ENCODE results near the gene HSD11B2.
"Not testable (repeated sequence)": the region's sequence is repeated elsewhere in the genome, so short reads cannot be mapped to it uniquely, and the experiment has no call there.

Gene HSD11B2

GRCh38 chr16:67415421-67415820 lies 15.5 kb upstream of the HSD11B2 start:
- DNase-seq: not testable (repeated sequence)

- DNase-seq: peak in 13 of 14 donors; percentile 27 to 82 (median 58)
These were observed 14.8 kb upstream of the HSD11B2 start, which contains the start of gene ZDHHC1 for GRCh38 chr16:67415872-67416793. Gene ZDHHC1, minus strand, starts transcription at chr16:67416477. Its CDS starts 8,702 bp downstream, at chr16:67407775.

DNA sequence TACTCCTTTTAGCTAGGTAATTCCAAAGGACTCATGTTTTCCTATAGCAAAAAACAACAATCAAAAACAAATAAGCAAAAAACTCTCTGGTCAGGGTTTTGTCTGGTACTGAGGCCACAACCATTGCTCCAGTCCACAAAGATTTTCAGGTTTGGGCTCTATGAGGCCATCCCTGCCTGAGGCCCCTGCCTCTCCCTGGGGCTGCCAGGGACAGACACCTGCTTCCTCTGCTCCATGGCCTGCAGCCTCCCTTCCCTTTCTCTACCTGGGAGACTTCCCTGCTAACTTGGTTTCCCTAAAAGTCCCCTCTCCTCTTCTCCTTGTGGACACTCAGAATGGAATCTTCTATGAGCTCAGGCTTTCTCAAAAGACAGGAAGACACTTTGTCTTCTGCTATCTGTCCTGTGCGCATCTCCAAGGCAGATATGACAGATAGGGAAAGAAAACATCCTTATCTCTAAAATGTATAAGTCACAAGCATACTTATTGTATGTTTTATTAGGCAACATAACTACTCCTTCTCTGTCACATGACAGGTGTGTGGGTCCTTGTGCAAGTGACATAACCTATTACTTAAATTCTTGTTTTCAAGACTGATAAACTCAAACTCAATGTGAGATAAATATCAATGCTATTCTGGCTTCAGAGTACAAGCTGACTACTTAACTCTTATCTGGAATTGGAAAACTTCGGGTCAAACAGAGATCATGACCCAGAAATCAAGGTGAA lies 13.4 kb upstream of the HSD11B2 start:
- DNase-seq: no peak

GRCh38 chr16:67419502-67419901 lies 11.4 kb upstream of the HSD11B2 start:
- DNase-seq: no peak

- DNase-seq: no peak
These were observed 11.0 kb upstream of the HSD11B2 start for GRCh38 chr16:67419931-67420330.

DNA sequence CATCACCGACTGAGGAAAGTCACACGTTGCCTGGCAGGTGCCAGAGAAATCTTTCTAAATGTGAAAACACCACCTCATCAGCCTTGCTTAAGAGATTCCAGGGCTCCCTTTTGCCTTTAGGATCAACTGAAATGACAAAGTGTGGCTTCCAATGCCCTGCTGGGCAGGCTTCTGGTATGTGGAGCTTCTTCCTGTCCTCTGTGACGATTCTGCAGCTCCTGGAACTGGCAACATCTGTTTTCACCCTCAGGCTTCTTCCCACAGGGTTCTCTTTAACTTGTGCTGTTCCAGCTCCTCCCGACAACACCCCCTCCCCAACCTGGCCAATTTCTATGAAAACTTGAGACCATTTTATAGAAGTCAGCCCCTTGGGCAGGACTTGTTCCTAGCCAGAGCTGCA lies 9.9 kb upstream of the HSD11B2 start:
- no peak for DNase-seq

- no peak for DNase-seq
These were observed 7.9 kb upstream of the HSD11B2 start for GRCh38 chr16:67423015-67423414.

DNA sequence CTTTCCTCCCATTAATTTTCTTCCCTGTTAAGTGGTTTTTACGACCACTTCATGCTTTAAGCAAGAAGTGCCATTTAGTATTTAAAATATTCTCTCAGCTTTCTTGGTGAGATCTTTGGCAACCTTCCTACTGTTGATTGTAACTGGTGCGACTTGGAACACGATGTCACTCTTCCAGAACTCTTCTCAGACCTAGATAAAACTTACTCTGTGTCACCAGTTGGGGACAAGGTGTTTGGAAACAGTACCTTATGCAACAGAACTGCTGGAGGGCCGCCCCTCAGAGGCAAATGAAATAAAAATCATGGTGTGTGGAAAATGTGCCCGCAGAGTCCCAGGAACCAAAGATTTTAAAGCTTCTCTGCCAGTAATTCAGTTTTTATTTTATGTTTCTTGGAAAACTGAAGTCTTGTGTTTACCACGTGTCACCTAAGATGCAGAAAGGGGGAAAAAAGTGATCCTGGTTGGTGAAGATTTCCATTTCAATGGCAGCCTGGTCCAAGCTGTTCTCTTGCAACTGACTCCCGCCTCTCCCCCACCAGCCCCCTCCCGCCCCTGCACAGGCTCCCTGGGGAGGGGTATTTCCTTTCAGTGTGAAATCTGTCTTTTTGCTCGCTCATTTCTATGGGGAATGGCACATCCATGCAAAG lies 7.2 kb upstream of the HSD11B2 start:
- no peak for DNase-seq

- no peak for DNase-seq
These were observed 6.7 kb upstream of the HSD11B2 start for GRCh38 chr16:67424261-67424615.

- DNase-seq: no peak
These were observed 5.9 kb upstream of the HSD11B2 start for GRCh38 chr16:67425061-67425460.

GRCh38 chr16:67425580-67425979 lies 5.3 kb upstream of the HSD11B2 start:
- DNase-seq: no peak

DNA sequence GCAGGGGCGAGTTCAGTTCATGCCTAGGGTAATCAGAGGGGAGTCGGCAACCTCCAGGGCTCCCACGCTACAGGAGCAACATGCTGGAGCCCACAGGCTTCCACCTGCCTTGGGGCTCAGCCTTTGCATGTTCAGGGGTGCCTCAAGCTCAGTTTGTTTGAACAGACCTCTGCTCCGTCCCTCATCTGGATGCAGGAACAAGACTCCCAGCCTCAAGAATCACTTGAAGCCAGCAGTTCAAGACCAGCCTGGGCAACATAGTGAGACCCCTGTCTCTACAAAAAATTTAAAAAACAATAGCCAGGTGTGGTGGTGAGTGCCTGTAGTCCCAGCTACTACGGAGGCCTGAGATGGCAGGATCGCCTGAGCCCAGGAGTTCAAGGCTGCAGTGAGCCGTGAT lies 4.9 kb upstream of the HSD11B2 start:
- no peak for DNase-seq

GRCh38 chr16:67426950-67427349 lies 4.0 kb upstream of the HSD11B2 start:
- DNase-seq: no peak

- DNase-seq: peak in 8 of 14 donors; percentile 19 to 65 (median 27)
These were observed 2.7 kb upstream of the HSD11B2 start for GRCh38 chr16:67428146-67428731.

DNA sequence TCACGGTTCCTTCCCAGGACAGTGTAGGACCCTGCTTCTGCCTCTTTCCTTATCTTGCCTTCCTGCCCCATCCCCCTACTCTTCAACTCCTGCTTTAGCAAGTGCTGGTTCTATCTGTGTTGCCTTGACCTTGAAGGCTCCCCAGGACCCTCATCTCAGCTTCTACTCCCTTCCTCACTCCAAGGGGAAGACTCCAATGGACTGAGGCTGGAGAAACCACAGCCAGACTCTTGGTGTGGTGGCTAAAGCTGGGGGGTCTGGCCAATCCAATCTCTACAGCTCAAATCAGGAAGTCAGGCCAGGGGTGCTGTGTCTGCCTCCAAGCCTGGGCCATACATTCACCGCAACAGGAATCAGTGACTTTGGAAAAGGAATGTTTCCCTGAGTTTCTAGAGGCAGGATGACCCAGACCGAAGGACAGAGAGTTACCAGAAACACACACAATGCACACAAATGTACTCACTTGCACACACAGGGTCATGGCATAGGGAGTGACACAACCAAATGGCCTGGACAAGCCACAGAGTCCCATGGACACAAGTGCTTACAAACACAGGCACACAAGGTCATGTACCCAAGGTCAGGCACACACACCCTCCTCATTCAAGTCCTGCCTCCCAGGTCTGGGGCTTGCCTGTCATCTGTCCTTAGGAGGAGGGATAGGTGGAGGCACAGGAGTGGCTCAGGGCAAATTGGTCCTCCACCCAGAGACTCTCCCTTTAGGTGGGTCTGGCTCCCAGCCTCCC lies 1.7 kb upstream of the HSD11B2 start:
- DNase-seq: no peak

GRCh38 chr16:67429799-67430503 lies 970 bp upstream of the HSD11B2 start:
- no peak for DNase-seq

DNA sequence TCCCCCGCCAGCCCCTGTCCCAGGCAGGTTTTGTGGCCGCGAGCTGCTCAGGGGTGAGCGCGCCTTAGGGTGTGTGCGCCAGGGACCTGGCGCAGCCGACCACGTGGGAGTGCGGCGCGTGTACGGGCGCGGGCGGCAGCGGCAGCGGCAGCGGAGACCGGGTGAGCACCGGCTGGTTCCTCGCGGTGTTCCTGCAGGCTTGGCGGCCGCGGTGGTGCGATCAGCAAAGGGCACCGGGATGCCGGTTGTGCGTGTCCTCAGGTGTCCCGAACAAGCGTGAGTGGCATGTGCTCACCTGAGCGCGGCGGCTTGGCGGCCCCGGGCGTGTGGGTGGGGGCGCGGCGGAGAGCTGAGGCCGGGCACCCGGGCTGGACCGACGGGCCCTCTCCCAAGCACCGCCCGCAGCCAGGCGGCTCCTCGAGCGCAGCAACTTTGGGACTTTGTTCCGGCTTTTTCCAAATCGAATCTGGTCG lies 381 bp upstream of the HSD11B2 start:
- no peak for DNase-seq

DNA sequence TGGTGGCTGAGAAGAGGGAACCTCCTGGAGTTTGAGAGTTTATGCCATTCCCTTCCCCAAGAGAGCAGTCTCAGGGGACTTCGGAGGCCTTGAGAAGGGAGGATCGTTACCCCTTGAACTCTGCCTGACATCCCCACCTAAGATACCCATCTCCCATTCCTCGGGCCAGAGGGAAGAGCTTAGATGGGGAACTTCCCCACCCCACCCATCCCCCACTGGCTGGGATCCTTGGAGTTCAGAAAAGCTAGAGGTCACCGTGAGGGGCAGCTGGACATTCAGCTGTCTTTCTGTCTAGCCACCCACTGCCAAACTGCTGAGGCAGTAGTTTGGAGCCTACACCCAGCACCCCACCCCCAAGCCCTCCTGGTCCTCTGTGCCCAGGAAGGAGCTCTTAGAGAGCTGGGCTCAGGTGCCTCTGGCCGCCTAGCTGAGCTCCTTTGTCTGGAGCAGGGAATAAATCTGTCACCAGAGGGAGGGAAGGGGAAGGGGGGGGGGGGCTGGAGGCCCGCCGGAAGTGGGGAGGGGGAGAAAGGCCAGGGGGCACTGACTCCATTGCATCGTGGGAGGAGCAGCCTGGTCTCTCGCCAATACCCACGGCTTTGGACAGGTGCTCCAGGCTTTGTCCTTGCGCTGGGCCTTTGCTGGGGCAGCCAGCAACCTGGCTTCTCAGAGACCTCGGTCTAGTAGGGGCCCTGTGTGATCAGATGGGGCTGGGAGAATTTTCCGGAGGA lies 1.0 kb downstream of the HSD11B2 start:
- DNase-seq: no peak

- DNase-seq: no peak
These were observed 1.6 kb downstream of the HSD11B2 start for GRCh38 chr16:67432506-67432890.

DNA sequence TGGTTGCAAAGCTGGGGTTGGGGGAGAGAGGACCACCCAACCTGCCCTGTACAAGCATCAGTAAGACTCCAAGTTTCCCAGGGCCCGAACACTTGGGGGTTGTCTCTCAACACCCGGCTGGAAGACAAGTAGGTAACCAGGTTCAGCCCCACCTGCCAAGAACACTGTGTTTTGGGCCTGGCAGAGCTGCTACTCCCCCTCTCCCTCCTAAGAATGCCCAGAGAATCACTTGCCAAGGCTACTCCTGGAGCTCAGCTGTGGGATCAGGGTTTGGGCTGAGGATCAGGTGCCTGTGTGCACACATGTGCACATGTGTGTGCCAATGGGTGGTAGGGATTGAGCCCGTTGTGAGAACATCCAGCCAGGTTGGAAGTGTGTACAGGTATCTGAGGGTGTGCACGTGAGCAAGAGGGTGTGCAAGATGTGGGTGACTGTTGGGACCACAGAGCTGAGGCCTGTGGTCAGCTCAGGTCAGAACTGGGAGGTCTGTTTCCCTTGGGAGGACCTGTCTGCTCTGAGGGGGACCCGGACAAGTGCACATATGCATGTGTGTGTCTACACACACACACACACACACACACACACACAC lies 2.3 kb downstream of the HSD11B2 start:
- DNase-seq: no peak

All from C1 segment of cervical spinal cord (tissue), 14 donors.